Lung (tissue), 12 donors: ENCODE data around the gene S100A12. TPM values are rescaled to one million over a fixed set of nuclear protein-coding genes. Genes with fewer than 3 reads are reported as not detected.

ENCODE experiments used
- ATAC-seq: fragments of 200-7000 bp; cut with Tn5 transposase; one replicate; pipeline ENCODE4 v1.9.1; 2020; ENCODE audit warnings: moderate number of reproducible peaks; ENCODE audit not compliant: insufficient read depth, low FRiP score
- DNase-seq, 3 donors: peaks; one replicate each; pipeline ENCODE4 v3.0.0-alpha.2; 2013 to 2017
- H3K27ac ChIP-seq, 2 donors: one replicate each; pipeline ENCODE4 v1.5.1; 2013; ENCODE audit warnings: mild to moderate bottlenecking in 2 of 2, moderate library complexity in 2 of 2, control low read depth in 1 of 2, inconsistent platforms in 1 of 2, low read depth in 1 of 2, low read length in 1 of 2
- H3K27me3 ChIP-seq, 3 donors: one replicate each; pipeline ENCODE4 v1.5.1; 2013; ENCODE audit warnings: low read length in 2 of 3; ENCODE audit not compliant: control insufficient read depth in 3 of 3, insufficient read depth in 3 of 3
- H3K36me3 ChIP-seq, 4 donors: one replicate each; pipeline ENCODE4 v1.5.1; 2013; ENCODE audit warnings: low read length in 4 of 4, mild to moderate bottlenecking in 1 of 4, moderate library complexity in 1 of 4; ENCODE audit not compliant: control insufficient read depth in 4 of 4, insufficient read depth in 4 of 4
- H3K4me1 ChIP-seq, 5 donors: one replicate each; pipeline ENCODE4 v1.5.1; 2013; ENCODE audit warnings: low read length in 5 of 5, mild to moderate bottlenecking in 2 of 5, moderate library complexity in 1 of 5; ENCODE audit not compliant: control insufficient read depth in 5 of 5, insufficient read depth in 5 of 5
- H3K4me3 ChIP-seq: one replicate; pipeline ENCODE4 v1.5.1; 2013; ENCODE audit warnings: mild to moderate bottlenecking, control low read depth, moderate library complexity
- H3K9ac ChIP-seq, 2 donors: one replicate each; pipeline ENCODE4 v1.5.1; 2013; ENCODE audit warnings: low read length in 2 of 2, control low read depth in 1 of 2; ENCODE audit not compliant: insufficient read depth in 1 of 2
- H3K9me3 ChIP-seq, 4 donors: one replicate each; pipeline ENCODE4 v1.5.1; 2013; ENCODE audit warnings: low read length in 3 of 4, mild to moderate bottlenecking in 1 of 4, moderate library complexity in 1 of 4; ENCODE audit not compliant: control insufficient read depth in 4 of 4, insufficient read depth in 3 of 4
- WGBS, 2 donors: extraction: QIAGEN DNeasy Blood & Tissue Kit; methylation state at CpG; one replicate each; pipeline ENCODE4 v1.1.7; 2013; 5-methylcytosine and 5-hydroxymethylcytosine counted together
- polyA plus RNA-seq, 2 donors: library from polyadenylated mRNA; stranded (reverse); fragments of 200-250 nt; gene quantifications; one replicate each; pipeline ENCODE4 v1.2.1, GENCODE V29; 2013
- total RNA-seq, 2 donors: library from RNA; depleted of rRNA in 1 of 2; stranded (reverse); fragments of >200 nt in 1 of 2; gene quantifications; one replicate each; pipeline ENCODE4 v1.2.1, GENCODE V29; 2014 to 2021
- TF ChIP-seq, protein P1 (sequence below): IDR thresholded peaks from 2 replicates; pipeline ENCODE4 v1.5.1; 2012; ENCODE audit warnings: mild to moderate bottlenecking; ENCODE audit errors: control extremely low read depth, extremely low read depth
- donor health status: control.
- donor health status: control.
- donor health status: Bipolar disorder and iron deficiency.
- donor health status: healthy.
- donor health status: DM: yes; HTN: yes; CAD: no.

The S100A12 gene
- total and polyA plus RNA-seq, 4 donors: 14.9 to 1,191 (median 37.8) TPM

DNA sequence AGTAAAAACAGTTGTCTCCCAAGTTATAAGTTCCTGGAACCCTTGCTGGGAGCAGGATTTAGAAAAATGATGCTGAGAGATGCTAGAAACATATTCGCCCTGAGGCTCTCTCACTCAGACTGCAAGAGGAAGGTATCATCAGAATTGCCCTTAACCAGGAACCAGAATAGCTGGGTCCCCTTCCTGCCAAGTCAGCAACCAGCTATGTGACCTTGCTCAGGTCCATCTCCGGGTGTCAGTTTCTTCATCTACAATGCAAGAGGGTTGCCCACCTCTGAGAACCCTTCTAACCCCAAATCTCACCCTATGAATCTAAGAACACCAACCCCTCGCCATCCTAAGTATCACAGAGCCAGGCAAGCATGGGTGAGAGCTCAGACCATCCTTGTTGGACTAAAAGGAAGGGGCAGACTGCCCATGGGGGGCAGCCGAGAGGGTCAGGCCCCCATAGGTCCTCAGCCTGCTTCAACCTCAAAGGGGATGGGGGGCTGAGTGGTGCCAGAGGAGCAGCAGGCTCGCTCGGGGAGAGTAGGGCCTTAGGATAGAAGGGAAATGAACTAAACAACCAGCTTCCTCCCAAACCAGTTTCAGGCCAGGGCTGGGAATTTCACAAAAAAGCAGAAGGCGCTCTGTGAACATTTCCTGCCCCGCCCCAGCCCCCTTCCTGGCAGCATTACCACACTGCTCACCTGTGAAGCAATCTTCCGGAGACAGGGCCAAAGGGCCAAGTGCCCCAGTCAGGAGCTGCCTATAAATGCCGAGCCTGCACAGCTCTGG, 18.2 kb downstream of the S100A12 start:
- peak; percentile 81 for ATAC-seq
- no peaks in the 10 kb centered on the region for H3K4me1 ChIP-seq
- H3K4me3 ChIP-seq: no peak overlapping the region

DNA sequence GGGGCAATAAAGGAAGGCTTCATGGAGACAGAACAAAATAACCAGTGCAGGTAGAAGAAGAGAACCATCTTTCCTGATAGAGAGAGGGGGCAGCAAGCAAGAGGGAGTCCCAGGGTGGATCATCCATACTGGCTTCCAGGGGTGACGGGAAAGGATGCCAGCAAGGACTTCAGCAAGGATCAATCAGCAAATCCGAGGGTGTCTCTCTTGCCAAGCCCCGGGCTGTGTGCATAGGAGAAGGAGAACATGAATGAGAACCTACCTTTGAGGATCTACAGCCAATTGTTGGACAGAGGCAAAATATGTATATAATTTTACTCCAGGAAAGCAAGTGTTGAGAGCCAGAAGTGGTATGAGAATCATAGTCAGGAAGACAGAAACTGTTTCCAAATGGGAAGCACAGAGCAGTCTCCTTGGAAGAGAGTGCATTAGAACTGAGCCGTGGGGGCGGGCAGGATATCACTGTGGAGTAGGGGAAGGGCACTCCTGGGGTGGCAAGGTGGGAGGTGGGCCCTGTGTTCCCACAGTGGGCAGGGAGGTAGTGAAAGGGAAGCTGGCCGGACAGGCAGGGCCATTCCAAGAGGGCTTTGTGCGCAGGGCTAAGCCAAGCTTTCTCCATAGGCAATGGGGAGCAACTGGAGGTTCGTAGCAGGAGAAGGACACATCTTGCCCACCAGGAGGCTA, 18.9 kb downstream of the S100A12 start:
- no peak for DNase-seq
- ATAC-seq: no peak
- H3K9me3 ChIP-seq: no peaks in the 10 kb centered on the region
- no peak overlapping the region for H3K9ac ChIP-seq
- H3K27me3 ChIP-seq: no peaks in the 10 kb centered on the region
- no peak overlapping the region for H3K4me3 ChIP-seq
- H3K27ac ChIP-seq: peak overlapping the region in 1 of 2 donors; percentile 9
- H3K4me1 ChIP-seq: no peaks in the 10 kb centered on the region
- no peaks in the 10 kb centered on the region for H3K36me3 ChIP-seq
- TF ChIP-seq, protein P1, sequence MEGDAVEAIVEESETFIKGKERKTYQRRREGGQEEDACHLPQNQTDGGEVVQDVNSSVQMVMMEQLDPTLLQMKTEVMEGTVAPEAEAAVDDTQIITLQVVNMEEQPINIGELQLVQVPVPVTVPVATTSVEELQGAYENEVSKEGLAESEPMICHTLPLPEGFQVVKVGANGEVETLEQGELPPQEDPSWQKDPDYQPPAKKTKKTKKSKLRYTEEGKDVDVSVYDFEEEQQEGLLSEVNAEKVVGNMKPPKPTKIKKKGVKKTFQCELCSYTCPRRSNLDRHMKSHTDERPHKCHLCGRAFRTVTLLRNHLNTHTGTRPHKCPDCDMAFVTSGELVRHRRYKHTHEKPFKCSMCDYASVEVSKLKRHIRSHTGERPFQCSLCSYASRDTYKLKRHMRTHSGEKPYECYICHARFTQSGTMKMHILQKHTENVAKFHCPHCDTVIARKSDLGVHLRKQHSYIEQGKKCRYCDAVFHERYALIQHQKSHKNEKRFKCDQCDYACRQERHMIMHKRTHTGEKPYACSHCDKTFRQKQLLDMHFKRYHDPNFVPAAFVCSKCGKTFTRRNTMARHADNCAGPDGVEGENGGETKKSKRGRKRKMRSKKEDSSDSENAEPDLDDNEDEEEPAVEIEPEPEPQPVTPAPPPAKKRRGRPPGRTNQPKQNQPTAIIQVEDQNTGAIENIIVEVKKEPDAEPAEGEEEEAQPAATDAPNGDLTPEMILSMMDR: no peak
- WGBS, 2 donors: 82 to 84% methylated on average over 8 of the region's 8 CpGs

More for the DNA sequence above, 18.2 kb downstream of the S100A12 start:
- TF ChIP-seq, protein P1: no peak
- no peak for DNase-seq
- Histone ChIP-seq H3K9ac (no peak overlapping the region), H3K27me3 (no peaks in the 10 kb centered on the region), H3K36me3 (no peaks in the 10 kb centered on the region), H3K27ac (peak overlapping the region in 1 of 2 donors; percentile 77), H3K9me3 (no peaks in the 10 kb centered on the region)
- WGBS, 2 donors: 24 to 35% methylated on average over 10 of the region's 10 CpGs

GRCh38 chr1:153355445-153356071, 19.9 kb downstream of the S100A12 start:
- DNase-seq: peak in 1 of 3 donors; percentile 26
- no peak for ATAC-seq
- H3K4me3 ChIP-seq: no peak overlapping the region
- TF ChIP-seq, protein P1: peak; percentile 25
- no peak overlapping the region for H3K27ac ChIP-seq
- H3K4me1 ChIP-seq: no peaks in the 10 kb centered on the region
- no peaks in the 10 kb centered on the region for H3K36me3 ChIP-seq
- no peak overlapping the region for H3K9ac ChIP-seq
- WGBS, 2 donors: 45 to 50% methylated on average over 10 of the region's 10 CpGs
- H3K27me3 ChIP-seq: no peaks in the 10 kb centered on the region
- no peaks in the 10 kb centered on the region for H3K9me3 ChIP-seq
